Activated T-cell treated with anti-CD3 and anti-CD28 coated beads, Interleukin-2, amount 50 U/mL, for 4 hours (primary cell): Measurements from ENCODE around the gene MUC2. TPM values are rescaled to one million over a fixed set of nuclear protein-coding genes. Genes with fewer than 3 reads are reported as not detected.

Experiments
- ATAC-seq, 2 donors: fragments of 200-7000 bp; cut with Tn5 transposase; one replicate each; pipeline ENCODE4 v1.10.0; 2021
- DNase-seq: peaks from one replicate; pipeline ENCODE4 v3.0.0-alpha.2; 2020
- H3K27me3 Mint-ChIP-seq: one replicate; pipeline ENCODE4 v1.8.0; 2021; ENCODE audit warnings: low read depth, mixed read lengths
- H3K36me3 Mint-ChIP-seq: one replicate; pipeline ENCODE4 v1.8.0; 2022; ENCODE audit warnings: mixed read lengths; ENCODE audit not compliant: insufficient read depth
- H3K4me1 Mint-ChIP-seq: one replicate; pipeline ENCODE4 v1.8.0; 2021; ENCODE audit warnings: low read depth, mixed read lengths
- H3K4me3 Mint-ChIP-seq: one replicate; pipeline ENCODE4 v1.8.0; 2021; ENCODE audit warnings: mild to moderate bottlenecking, moderate library complexity, mixed read lengths
- H3K9me3 Mint-ChIP-seq: one replicate; pipeline ENCODE4 v1.8.0; 2021; ENCODE audit warnings: mixed read lengths
- total RNA-seq, 3 donors: library from RNA; stranded (reverse); gene quantifications; one replicate each; pipeline ENCODE4 v1.2.1, GENCODE V29; 2021

The MUC2 gene
- total RNA-seq, 3 donors from 2014 or later: 0.08 to 0.30 (median 0.24) TPM

DNA sequence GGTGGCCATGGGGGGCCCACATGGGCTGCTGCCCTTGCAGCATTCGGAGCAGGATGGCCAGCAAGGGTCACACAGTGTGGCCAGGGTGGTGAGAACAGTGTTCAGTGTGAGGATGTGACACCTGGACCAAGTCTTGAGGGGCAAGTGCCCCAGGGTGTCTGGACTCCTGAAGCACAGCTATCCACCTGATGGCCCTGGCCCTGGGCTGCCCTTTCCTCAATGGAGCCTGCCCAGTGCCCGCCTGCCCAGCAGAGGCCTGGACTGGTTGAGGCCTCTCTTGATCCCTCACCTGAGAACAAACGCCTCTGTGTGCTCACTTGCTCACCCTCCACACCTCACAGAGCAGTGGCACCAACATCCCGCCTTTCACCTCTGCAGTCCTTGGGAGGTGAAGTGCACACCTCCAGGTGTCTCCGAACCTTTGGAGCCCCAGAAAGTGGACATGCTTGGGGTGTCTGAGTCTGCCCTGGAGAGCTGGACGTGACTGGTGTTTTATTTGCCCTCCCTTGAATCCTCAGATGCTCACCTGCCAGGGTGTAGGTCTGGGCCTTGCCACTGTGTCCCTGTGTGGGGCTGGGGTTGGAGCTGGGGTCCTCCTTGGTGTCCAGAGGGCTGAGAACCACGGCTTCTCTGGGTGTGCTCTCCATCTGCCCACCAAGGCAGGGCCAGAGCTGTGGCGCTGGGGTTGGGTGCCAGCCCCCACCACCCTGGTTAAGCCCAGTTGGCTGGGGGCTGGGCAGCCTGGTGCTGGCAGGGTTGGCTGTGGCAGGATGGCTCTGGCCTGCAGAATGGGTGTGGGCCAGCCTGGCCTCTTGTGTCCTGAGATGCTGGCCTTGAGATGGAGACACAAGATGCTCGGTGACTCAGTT lies 3.8 kb upstream of the MUC2 start:
- DNase-seq (no peak), ATAC-seq (no peak)
- peaks cover 15% of the 10 kb centered on the region for H3K27me3 Mint-ChIP-seq
- H3K9me3 Mint-ChIP-seq: no peaks in the 10 kb centered on the region
- H3K36me3 Mint-ChIP-seq: no peaks in the 10 kb centered on the region
- no peak overlapping the region for H3K4me3 Mint-ChIP-seq
- H3K4me1 Mint-ChIP-seq: no peaks in the 10 kb centered on the region

DNA sequence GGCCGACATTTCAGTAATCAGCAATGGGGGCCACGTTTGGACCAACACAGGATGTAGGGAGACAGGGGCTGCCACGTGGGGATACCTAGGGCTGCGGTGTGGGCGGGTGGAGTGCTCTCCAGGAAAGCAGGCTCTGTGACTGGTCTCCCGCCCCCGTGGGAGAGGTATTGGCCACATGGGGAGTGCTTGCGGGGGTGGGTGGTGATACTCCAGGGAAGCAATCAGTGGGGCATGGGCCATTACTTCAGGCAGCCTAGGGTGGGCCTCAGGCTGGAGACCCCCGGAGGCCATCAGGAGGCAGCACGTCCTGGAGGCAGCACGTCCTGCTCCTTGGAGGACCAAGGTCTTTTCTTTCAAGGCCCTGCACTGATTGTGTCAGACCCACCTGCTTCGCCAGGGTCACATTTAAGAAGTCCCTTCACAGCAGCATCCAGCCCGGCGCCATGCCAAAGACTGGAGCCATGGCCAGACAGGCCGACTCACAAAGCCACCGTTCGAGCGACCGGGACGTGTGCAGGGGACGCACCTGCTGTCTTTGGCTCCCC lies 3.0 kb upstream of the MUC2 start:
- Mint-ChIP-seq H3K36me3 (no peaks in the 10 kb centered on the region), H3K4me3 (no peak overlapping the region), H3K9me3 (no peaks in the 10 kb centered on the region), H3K27me3 (peaks cover 16% of the 10 kb centered on the region), H3K4me1 (no peaks in the 10 kb centered on the region)
- no peak for ATAC-seq
- no peak for DNase-seq

DNA sequence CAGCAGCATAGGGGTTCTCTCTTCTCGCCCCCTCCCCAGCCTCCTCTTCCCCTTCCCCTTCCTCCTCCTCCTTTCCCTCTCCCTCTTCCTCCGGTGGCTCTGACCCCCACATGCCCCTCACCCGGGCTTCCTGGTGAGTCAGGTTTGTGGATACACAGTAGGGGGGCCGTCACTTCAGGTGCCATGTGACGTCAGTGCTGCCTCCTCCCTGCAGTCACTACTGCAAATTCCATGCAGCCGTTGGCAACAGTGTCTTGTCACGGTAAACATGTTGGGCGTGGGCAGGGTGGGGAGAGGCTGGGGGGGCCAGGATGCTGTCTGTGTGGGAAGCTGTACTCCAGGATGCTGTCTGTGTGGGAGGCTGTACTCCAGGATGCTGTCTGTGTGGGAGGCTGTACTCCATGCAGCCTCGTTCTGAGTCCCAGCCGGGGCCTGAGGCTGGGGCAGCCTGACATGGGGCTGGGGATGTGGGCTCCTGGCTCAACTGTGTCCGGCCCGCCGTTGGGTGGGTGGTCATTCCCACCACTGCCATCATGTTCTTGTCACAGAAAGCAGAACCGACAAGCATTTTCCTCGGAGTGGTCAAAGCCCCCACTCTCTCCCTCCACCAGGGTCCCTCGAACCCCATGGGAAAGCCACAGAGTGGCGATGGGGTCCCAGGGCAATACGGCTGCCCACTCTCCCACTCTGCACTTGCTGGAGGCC lies 2.4 kb upstream of the MUC2 start:
- H3K27me3 Mint-ChIP-seq: peaks cover 16% of the 10 kb centered on the region
- H3K4me1 Mint-ChIP-seq: no peaks in the 10 kb centered on the region
- no peaks in the 10 kb centered on the region for H3K9me3 Mint-ChIP-seq
- no peaks in the 10 kb centered on the region for H3K36me3 Mint-ChIP-seq
- no peak for DNase-seq
- no peak overlapping the region for H3K4me3 Mint-ChIP-seq
- no peak for ATAC-seq

DNA sequence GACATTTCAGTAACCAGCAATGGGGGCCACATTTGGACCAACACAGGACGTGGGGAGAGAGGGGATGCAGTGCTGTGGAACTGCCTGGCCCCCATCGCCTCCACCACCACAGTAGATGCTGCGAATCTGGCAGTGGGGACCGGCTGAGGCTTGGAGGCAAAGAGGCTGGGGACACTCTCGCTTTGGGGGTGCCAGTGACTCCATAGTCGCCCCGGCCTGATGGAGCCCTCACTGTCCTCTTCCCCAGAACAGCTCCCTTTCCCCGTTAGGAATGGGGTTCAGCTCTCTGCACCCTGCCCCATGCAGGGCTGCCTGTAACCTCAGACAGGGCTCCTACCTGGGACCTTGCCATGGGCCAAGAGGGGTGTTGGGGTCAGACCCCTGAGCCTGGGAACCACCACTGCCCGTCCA lies 1.8 kb upstream of the MUC2 start:
- Mint-ChIP-seq H3K36me3 (no peaks in the 10 kb centered on the region), H3K9me3 (no peaks in the 10 kb centered on the region)
- no peak for ATAC-seq

DNA sequence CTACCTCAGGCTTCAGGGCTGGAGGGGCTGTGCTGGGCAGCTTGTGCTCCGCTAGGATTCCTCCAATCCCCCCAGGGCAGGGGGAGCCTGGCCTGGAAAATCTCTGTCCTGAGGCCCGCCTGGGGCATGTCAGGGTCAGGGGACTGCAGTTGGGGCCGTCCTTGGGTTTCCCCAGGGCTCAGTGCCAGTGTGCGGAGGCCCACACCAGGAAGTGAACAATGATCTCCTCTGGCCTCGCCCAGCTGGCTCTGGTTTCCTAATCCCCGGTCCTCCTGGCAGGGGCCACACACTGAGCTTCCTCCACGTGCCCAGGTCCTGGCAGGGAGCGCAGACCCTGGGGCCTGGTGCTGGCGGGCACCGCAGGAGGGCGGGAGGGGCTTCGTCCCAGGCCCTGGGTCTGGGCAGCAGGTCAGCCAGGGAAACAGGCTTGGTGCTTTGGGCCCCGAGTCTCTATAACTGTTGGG lies 1.4 kb upstream of the MUC2 start:
- H3K27me3 Mint-ChIP-seq: peaks cover 16% of the 10 kb centered on the region
- ATAC-seq (no peak), DNase-seq (no peak)
- H3K9me3 Mint-ChIP-seq: no peaks in the 10 kb centered on the region
- no peaks in the 10 kb centered on the region for H3K36me3 Mint-ChIP-seq
- H3K4me3 Mint-ChIP-seq: no peak overlapping the region
- no peaks in the 10 kb centered on the region for H3K4me1 Mint-ChIP-seq

More for the DNA sequence above, 1.8 kb upstream of the MUC2 start:
- no peak overlapping the region for H3K4me3 Mint-ChIP-seq
- H3K4me1 Mint-ChIP-seq: no peaks in the 10 kb centered on the region
- no peak for DNase-seq
- peaks cover 16% of the 10 kb centered on the region for H3K27me3 Mint-ChIP-seq

DNA sequence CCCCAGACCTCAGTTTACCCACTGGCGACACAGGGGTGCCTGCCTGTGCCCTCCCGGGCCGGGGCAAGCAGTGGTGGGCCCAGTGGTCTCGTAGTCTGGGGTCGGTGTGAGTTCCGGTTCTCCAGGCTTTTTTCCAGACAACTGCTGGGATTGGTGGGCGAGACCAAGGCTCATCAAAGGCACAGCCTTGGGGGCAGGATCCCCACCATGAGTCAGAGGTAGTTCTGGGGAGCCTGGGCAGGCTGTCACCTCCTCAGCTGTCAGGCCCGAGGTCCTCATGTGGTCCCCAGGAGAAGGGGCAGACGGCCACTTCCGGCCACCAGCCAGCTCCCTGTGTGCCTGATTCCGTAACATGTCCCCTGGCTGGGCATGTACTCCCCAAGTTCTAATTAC lies 827 bp upstream of the MUC2 start:
- no peaks in the 10 kb centered on the region for H3K4me1 Mint-ChIP-seq
- no peaks in the 10 kb centered on the region for H3K36me3 Mint-ChIP-seq
- no peaks in the 10 kb centered on the region for H3K9me3 Mint-ChIP-seq
- ATAC-seq (no peak), DNase-seq (no peak)
- H3K4me3 Mint-ChIP-seq: no peak overlapping the region
- H3K27me3 Mint-ChIP-seq: peaks cover 16% of the 10 kb centered on the region

DNA sequence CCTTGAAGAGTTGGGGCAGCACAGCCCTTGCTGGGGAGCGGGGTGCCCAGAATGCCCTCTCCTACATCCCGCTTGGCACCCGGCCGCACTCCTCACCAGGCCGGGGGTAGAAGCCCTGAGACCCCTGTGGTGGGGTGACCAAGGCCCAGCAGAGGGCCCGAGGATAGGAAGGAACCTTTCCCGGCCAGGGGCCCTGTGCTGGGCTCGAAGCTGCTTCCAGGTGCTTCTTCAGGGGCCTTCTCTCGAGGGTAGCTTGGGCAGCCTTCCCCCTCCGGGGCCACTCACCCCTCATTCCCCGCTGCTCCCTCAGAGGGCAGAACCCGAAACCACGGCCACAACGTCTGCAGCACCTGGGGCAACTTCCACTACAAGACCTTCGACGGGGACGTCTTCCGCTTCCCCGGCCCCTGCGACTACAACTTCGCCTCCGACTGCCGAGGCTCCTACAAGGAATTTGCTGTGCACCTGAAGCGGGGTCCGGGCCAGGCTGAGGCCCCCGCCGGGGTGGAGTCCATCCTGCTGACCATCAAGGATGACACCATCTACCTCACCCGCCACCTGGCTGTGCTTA lies 752 bp downstream of the MUC2 start:
- no peak for ATAC-seq
- peaks cover 12% of the 10 kb centered on the region for H3K27me3 Mint-ChIP-seq
- H3K9me3 Mint-ChIP-seq: no peaks in the 10 kb centered on the region
- DNase-seq: no peak
- no peaks in the 10 kb centered on the region for H3K36me3 Mint-ChIP-seq
- no peak overlapping the region for H3K4me3 Mint-ChIP-seq
- H3K4me1 Mint-ChIP-seq: no peaks in the 10 kb centered on the region

DNA sequence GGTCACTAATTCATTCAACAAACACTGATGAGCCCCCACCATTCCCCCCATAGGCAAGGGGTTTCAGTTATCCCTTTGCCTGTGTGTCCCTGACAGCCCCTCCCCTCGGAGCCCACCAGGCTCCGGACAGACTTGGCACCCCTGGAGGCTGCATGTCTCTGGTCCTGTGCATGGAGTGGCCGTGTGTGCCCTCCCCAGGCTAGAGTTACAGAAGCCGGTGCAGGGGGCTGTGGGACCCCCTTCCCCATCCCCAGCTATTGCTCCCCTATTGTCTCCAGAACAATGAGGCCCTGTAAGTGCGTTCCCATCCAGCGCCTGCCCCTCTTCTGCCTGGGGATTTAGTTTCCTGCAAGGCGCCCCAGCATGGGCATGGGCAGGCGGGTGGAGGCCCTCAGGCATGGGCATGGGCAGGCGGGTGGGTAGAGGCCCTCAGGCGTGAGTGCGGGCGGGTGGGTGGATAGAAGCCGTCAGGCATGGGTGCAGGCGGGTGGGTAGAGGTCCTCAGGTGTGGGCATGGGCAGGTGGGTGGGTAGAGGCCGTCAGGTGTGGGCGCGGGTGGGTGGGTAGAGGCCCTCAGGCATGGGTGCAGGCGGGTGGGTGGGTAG lies 1.5 kb downstream of the MUC2 start:
- Mint-ChIP-seq H3K4me3 (no peak overlapping the region), H3K27me3 (peaks cover 9% of the 10 kb centered on the region), H3K36me3 (no peaks in the 10 kb centered on the region), H3K4me1 (no peaks in the 10 kb centered on the region), H3K9me3 (no peaks in the 10 kb centered on the region)
- ATAC-seq (no peak), DNase-seq (no peak)

DNA sequence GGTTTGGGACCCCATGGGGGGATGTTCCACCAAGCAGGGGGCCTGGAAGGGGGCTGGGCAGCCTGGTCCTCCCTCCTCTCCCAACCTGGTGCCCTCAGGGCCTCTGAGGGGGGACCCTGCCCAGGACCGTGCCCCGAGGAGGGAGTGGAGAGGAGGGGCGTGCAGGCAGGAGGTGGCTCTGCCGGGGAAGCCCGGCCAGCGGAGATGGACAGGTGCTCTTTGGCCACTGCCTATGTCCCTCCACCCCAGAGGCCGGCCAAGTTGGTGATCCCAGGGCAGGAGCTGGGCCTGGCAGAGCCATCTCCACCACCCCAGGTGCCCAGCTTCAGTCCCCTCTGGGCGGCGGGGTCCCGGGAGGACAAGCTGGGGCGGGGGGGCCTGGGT lies 2.4 kb downstream of the MUC2 start:
- DNase-seq: no peak
- Mint-ChIP-seq H3K27me3 (peaks cover 5% of the 10 kb centered on the region), H3K36me3 (no peaks in the 10 kb centered on the region)

DNA sequence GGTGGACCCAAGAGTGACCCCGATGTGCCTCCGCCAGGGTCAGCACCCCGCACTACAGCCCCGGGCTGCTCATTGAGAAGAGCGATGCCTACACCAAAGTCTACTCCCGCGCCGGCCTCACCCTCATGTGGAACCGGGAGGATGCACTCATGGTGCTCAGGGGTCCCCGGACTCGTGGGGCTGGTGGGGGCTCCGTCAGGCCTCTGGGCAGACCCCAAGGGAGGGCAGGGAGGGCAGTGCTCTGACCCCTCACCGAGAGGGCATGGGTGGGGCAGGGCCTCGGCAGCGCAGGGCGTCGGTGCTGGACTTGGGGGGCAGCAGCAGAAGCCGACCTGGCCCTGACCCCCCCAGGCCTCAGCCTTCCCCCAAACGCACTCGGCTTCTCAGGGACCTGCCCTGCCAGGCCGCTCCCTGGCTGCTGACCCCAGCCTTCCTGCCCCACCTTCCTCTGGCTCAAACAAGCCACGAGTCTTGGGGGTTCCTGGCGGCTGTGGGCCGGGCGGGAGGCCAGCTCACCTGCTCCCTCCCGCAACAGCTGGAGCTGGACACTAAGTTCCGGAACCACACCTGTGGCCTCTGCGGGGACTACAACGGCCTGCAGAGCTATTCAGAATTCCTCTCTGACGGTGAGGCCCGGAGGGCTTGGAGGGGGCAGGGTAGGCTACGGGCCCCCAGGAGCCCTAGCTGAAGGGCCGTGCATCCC lies 2.9 kb downstream of the MUC2 start:
- DNase-seq: peak; percentile 2
- H3K27me3 Mint-ChIP-seq: peaks cover 5% of the 10 kb centered on the region
- no peaks in the 10 kb centered on the region for H3K4me1 Mint-ChIP-seq
- no peak for ATAC-seq
- no peak overlapping the region for H3K4me3 Mint-ChIP-seq
- no peaks in the 10 kb centered on the region for H3K36me3 Mint-ChIP-seq
- no peaks in the 10 kb centered on the region for H3K9me3 Mint-ChIP-seq

More for the DNA sequence above, 2.4 kb downstream of the MUC2 start:
- H3K4me3 Mint-ChIP-seq: no peak overlapping the region
- H3K4me1 Mint-ChIP-seq: no peaks in the 10 kb centered on the region
- no peak for ATAC-seq
- H3K9me3 Mint-ChIP-seq: no peaks in the 10 kb centered on the region

DNA sequence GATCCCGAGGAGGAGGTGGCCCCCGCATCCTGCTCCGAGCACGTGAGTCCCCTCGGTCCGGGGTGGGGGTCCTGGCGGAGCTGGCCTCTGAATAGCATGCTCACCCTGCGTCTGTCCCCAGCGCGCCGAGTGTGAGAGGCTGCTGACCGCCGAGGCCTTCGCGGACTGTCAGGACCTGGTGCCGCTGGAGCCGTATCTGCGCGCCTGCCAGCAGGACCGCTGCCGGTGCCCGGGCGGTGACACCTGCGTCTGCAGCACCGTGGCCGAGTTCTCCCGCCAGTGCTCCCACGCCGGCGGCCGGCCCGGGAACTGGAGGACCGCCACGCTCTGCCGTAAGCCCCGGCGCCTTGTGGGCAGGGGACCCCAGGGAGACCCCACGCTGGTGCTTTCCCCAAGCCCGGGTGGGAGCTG lies 3.5 kb downstream of the MUC2 start:
- ATAC-seq: no peak
- Mint-ChIP-seq H3K4me3 (no peak overlapping the region), H3K4me1 (no peaks in the 10 kb centered on the region), H3K27me3 (peaks cover 5% of the 10 kb centered on the region), H3K36me3 (no peaks in the 10 kb centered on the region), H3K9me3 (no peaks in the 10 kb centered on the region)
- peak; percentile 3 for DNase-seq

DNA sequence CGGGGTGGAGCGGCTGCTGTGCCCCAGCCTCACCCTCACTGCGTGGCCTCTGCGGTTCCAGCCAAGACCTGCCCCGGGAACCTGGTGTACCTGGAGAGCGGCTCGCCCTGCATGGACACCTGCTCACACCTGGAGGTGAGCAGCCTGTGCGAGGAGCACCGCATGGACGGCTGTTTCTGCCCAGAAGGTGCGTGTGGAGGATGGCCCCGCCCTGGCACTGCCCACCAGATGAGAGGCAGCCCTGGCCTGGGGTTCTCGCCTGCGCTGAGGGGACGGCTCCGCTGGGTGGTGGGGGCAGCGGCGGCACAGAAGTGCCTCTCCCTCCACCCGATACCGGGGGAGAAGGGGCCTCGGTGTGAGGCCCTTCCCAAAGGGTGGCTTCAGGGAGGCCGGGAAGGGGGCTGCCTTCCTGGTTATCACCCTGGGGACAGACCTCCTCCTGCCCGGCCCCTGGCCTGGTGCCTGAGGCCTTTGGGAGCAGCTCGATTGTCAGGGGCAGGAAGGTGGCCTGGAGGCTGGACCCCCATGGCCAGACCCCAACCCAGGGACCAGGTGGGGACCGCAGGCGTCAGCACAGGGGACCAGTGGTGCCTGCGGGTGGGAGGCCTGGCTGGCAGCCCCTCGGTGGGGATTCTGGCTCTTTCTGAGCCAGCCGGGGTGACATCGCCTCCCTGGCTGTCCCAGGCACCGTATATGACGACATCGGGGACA lies 7.1 kb downstream of the MUC2 start:
- Mint-ChIP-seq H3K36me3 (no peaks in the 10 kb centered on the region), H3K4me3 (no peak overlapping the region), H3K9me3 (no peaks in the 10 kb centered on the region), H3K27me3 (no peaks in the 10 kb centered on the region), H3K4me1 (no peaks in the 10 kb centered on the region)
- peak; percentile 3 for DNase-seq
- ATAC-seq: no peak

DNA sequence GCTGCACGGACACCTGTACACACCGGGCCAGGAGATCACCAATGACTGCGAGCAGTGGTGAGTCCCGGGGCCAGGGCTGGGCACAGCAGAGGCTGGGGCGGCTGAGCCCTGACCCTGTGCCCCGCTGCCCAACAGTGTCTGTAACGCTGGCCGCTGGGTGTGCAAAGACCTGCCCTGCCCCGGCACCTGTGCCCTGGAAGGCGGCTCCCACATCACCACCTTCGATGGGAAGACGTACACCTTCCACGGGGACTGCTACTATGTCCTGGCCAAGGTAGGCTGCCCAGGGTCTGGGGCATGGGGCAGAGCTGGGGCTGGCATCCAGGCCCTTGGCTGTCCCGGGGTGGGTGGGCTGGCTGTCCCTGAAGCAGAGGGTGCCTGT lies 7.7 kb downstream of the MUC2 start:
- Mint-ChIP-seq H3K9me3 (no peaks in the 10 kb centered on the region), H3K27me3 (no peaks in the 10 kb centered on the region), H3K36me3 (no peaks in the 10 kb centered on the region), H3K4me1 (no peaks in the 10 kb centered on the region), H3K4me3 (no peak overlapping the region)
- ATAC-seq (no peak), DNase-seq (peak; percentile 3)
